ENCODE data around the gene SOCS2. TPM values are rescaled to one million over a fixed set of nuclear protein-coding genes. Genes with fewer than 3 reads are reported as not detected.

The SOCS2 gene
- total and polyA plus RNA-seq, 10 of the 15 experiments (the other 5 are each of a cell fraction or from before 2014, with no cell fraction given), result 2.6 to 12.0 (median 7.2) TPM

- RAD21 ChIA-PET (ENCODE audit: unreplicated experiment), result no interaction called here
- intact Hi-C loops (cut with micrococcal nuclease; ENCODE audit: unreplicated experiment), result loop anchor here (1.0 kb wide), 1 partner anchor 45 kb away; no protein-coding TSS in a partner anchor
- Histone ChIP-seq H3K4me1 (ENCODE audit: control insufficient read depth, insufficient read depth, low read length) (no peaks in the 10 kb centered on the region), H3K9ac (ENCODE audit: control insufficient read depth, insufficient read depth, low read length) (no peak overlapping the region), H2AFZ (ENCODE audit: control insufficient read depth, low read depth, low read length) (no peak overlapping the region), H3K4me3 (no peak overlapping the region), H3K9me3 (replicated peaks; ENCODE audit: control insufficient read depth, insufficient read depth, low read length) (peaks cover 2% of the 10 kb centered on the region; the same call in 1 of the 3 replicates), H3K27ac (ENCODE audit: control insufficient read depth, insufficient read depth) (no peak overlapping the region), H3K36me3 (ENCODE audit: control insufficient read depth in 2 of 2, insufficient read depth in 2 of 2, low read length in 1 of 2) (no peaks in the 10 kb centered on the region), H3K4me2 (ENCODE audit: control insufficient read depth, insufficient read depth) (no peak overlapping the region), H3K79me2 (ENCODE audit: control insufficient read depth, insufficient read depth, low read length) (no peaks in the 10 kb centered on the region), H3K27me3 (replicated peaks in 1 of 2; ENCODE audit: control insufficient read depth in 2 of 2, insufficient read depth in 2 of 2, low read length in 1 of 2) (no peaks in the 10 kb centered on the region), H4K20me1 (ENCODE audit: control insufficient read depth, insufficient read depth) (no peaks in the 10 kb centered on the region)
- WGBS (ENCODE audit: insufficient coverage, insufficient replicate concordance, low lambda C conversion rate, missing lambda C conversion rate), result 81% methylated on average over 2 of the region's 2 CpGs
- DNase-seq (ENCODE audit: low read depth, low spot score) (no peak), ATAC-seq (no peak), FAIRE-seq (no peak)
- POLR2A ChIA-PET, result no interaction called here
- SMC1A ChIA-PET (ENCODE audit: uncharacterized antibody, unreplicated experiment), result interaction anchor here (1.1 kb wide), 1 partner anchor 164 kb away, joined by 3 read pairs; no protein-coding TSS in a partner anchor
- TF ChIP-seq EED (IDR thresholded peaks at IDR 0.05; ENCODE audit: low read depth) (no peak), ZBTB11 (CRISPR knock-in tag; IDR thresholded peaks at IDR 0.05) (no peak), CHD4 (IDR thresholded peaks at IDR 0.05) (no peak), EP300 (IDR thresholded peaks at IDR 0.05; ENCODE audit: borderline replicate concordance in 1 of 2, control insufficient read depth in 1 of 2, low read depth in 2 of 2, low read length in 2 of 2) (no peak), TCF3 (IDR thresholded peaks at IDR 0.05; ENCODE audit: borderline replicate concordance, insufficient read depth, low read depth, low read length) (no peak), HSF1 (IDR thresholded peaks at IDR 0.05; ENCODE audit: low read depth, low read length) (no peak), EZH2 (IDR thresholded peaks at IDR 0.05; ENCODE audit: borderline replicate concordance, control insufficient read depth, low read depth, low read length) (no peak), FOS (IDR thresholded peaks at IDR 0.05; ENCODE audit: borderline replicate concordance, extremely low read depth, insufficient read length) (no peak), CHD2 (IDR thresholded peaks at IDR 0.05; ENCODE audit: borderline replicate concordance, low read depth, low read length) (no peak), ZZZ3 (IDR thresholded peaks at IDR 0.05; ENCODE audit: control insufficient read depth, insufficient read length, low read depth) (no peak), ZNF592 (IDR thresholded peaks at IDR 0.05) (no peak), CBX3 (IDR thresholded peaks at IDR 0.05; ENCODE audit: borderline replicate concordance, low read depth) (no peak), MEF2B (IDR thresholded peaks at IDR 0.05; ENCODE audit: partially characterized antibody, poor library complexity, severe bottlenecking) (no peak)
- BruUV-seq (replicated peaks), result no TSS peak
- in situ Hi-C loops (cut with MboI), result no loop called here
- CTCF ChIA-PET, result no interaction called here
These were observed 49.5 kb downstream of the SOCS2 start for GRCh38 chr12:93621986-93622385.

All from GM12878 (cell line).